Nephron (organoid): ENCODE data around the gene ORM1.
"Not testable (repeated sequence)": the region's sequence is repeated elsewhere in the genome, so short reads cannot be mapped to it uniquely, and the experiment has no call there.

ENCODE experiments used
- H3K27ac Mint-ChIP-seq, 3 experiments: 2 replicates each; pipeline ENCODE4 v1.8.0; 2020; ENCODE audit warnings: mixed read lengths in 3 of 3, mild to moderate bottlenecking in 2 of 3, moderate library complexity in 1 of 3
- H3K27me3 Mint-ChIP-seq: 2 replicates; pipeline ENCODE4 v1.8.0; 2021; ENCODE audit warnings: low read depth, mild to moderate bottlenecking, moderate library complexity, mixed read lengths
- H3K36me3 Mint-ChIP-seq: 2 replicates; pipeline ENCODE4 v1.8.0; 2020; ENCODE audit warnings: low read depth, mixed read lengths
- H3K4me1 Mint-ChIP-seq: 2 replicates; pipeline ENCODE4 v1.8.0; 2020; ENCODE audit warnings: mixed read lengths
- H3K4me3 Mint-ChIP-seq, 3 experiments: 2 replicates each; pipeline ENCODE4 v1.8.0; 2020; ENCODE audit warnings: mild to moderate bottlenecking in 3 of 3, mixed read lengths in 3 of 3, moderate library complexity in 2 of 3
- H3K9me3 Mint-ChIP-seq: 2 replicates; pipeline ENCODE4 v1.8.0; 2020; ENCODE audit warnings: mixed read lengths
- CTCF ChIP-seq, 3 experiments: fragments of 200-600 bp; sonication (generic); IDR thresholded peaks; one replicate each; pipeline ENCODE4 v1.5.0; 2021; ENCODE audit warnings: antibody characterized with exemption in 3 of 3; ENCODE audit not compliant: unreplicated experiment in 3 of 3

ORM1 gene

GRCh38 chr9:114317665-114318357 lies 5.1 kb upstream of the ORM1 start:
- no peak overlapping the region for H3K4me3 Mint-ChIP-seq
- no peaks in the 10 kb centered on the region for H3K27me3 Mint-ChIP-seq
- peaks cover 3% of the 10 kb centered on the region for H3K36me3 Mint-ChIP-seq
- H3K27ac Mint-ChIP-seq: no peak overlapping the region
- TF ChIP-seq CTCF (IDR thresholded peaks at IDR 0.05; ENCODE audit: unreplicated experiment in 3 of 3): no peak
- no peaks in the 10 kb centered on the region for H3K4me1 Mint-ChIP-seq
- no peaks in the 10 kb centered on the region for H3K9me3 Mint-ChIP-seq

- H3K27me3 Mint-ChIP-seq: no peaks in the 10 kb centered on the region
- H3K36me3 Mint-ChIP-seq: peaks cover 1% of the 10 kb centered on the region
- H3K4me3 Mint-ChIP-seq: no peak overlapping the region
- TF ChIP-seq CTCF (IDR thresholded peaks at IDR 0.05; ENCODE audit: unreplicated experiment in 3 of 3): no peak
- no peak overlapping the region for H3K27ac Mint-ChIP-seq
- no peaks in the 10 kb centered on the region for H3K9me3 Mint-ChIP-seq
- H3K4me1 Mint-ChIP-seq: no peaks in the 10 kb centered on the region
Observed at GRCh38 chr9:114318416-114318815, 4.5 kb upstream of the ORM1 start.

- Mint-ChIP-seq H3K27ac (no peak overlapping the region), H3K36me3 (no peaks in the 10 kb centered on the region), H3K9me3 (no peaks in the 10 kb centered on the region), H3K4me1 (no peaks in the 10 kb centered on the region), H3K4me3 (no peak overlapping the region), H3K27me3 (no peaks in the 10 kb centered on the region)
- TF ChIP-seq CTCF (IDR thresholded peaks at IDR 0.05; ENCODE audit: unreplicated experiment in 3 of 3): no peak
Observed at GRCh38 chr9:114319147-114319546, 3.8 kb upstream of the ORM1 start.

DNA sequence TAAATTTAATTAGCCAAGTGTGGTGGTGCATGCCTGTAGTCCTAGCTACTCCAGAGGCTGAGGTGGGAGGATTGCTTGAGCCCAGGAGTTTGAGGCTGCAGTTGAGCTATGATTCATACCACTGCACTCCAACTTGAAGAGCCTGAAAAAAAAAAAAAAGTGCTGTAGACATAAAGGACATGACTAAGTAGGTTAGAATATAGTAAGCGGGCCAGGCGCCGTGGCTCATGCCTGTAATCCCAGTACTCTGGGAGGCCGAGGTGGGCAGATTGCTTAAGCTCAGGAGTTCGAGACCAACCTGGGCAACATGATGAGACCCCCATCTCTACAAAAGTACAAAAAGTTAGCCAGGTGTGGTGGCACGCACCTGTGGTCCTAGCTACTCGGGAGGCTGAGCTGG lies 2.2 kb upstream of the ORM1 start:
- not testable (repeated sequence) for H3K27ac Mint-ChIP-seq, H3K4me3 Mint-ChIP-seq, H3K9me3 Mint-ChIP-seq, H3K27me3 Mint-ChIP-seq, H3K36me3 Mint-ChIP-seq, H3K4me1 Mint-ChIP-seq

- Mint-ChIP-seq H3K27me3 (no peaks in the 10 kb centered on the region), H3K9me3 (no peaks in the 10 kb centered on the region), H3K27ac (no peak overlapping the region), H3K4me3 (no peak overlapping the region), H3K4me1 (no peaks in the 10 kb centered on the region), H3K36me3 (no peaks in the 10 kb centered on the region)
- TF ChIP-seq CTCF (IDR thresholded peaks at IDR 0.05; ENCODE audit: unreplicated experiment in 3 of 3): no peak
Observed at GRCh38 chr9:114321759-114322158, 1.1 kb upstream of the ORM1 start.

DNA sequence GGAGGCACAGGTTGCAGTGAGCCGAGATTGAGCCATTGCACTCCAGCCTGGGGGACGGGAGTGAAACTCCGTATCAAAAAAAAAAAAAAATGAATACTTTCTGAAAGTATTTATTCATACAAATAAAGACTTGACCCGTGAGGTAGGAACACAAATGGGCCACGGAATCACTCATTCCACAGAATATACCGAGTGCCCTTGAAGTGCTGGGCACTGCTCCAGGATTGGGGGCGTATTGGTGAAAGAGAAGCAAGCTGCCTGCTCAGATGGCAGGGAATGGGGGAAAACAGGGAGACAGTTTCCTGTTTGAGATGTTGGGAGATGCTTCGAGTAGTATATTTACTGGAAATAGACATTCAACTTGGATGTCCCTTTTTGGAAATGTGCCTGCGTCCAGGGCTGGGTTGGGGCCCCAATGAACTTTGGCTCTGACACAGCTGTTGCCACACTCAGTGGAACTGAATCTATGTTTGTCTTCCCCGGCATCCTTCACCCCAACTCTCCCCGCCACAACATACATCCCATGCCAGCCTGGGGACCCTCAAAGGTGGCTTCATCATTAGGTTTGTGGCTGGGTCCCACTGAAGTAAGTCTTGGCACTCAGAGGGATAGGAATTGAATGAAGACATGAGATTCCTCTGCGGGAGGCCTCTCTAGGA lies 609 bp upstream of the ORM1 start:
- H3K36me3 Mint-ChIP-seq, H3K27ac Mint-ChIP-seq, H3K4me3 Mint-ChIP-seq, H3K4me1 Mint-ChIP-seq, H3K27me3 Mint-ChIP-seq, H3K9me3 Mint-ChIP-seq: not testable (repeated sequence)

DNA sequence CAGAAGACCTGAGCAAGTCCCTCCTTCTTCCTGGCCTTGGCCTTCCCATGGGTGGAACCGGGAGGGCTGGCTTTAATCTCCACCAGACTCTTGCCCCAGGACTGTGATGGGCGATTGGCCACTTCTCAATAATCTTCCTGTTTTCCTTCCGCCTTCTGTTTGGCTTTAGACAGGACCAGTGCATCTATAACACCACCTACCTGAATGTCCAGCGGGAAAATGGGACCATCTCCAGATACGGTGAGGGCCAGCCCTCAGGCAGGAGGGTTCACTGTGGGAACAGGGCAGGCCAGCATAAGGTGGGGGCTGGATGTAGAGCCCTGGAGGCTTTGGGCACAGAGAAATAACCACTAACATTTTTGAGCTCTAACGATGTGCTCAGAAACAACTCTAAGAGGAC lies 951 bp downstream of the ORM1 start:
- not testable (repeated sequence) for H3K27ac Mint-ChIP-seq, H3K9me3 Mint-ChIP-seq, H3K36me3 Mint-ChIP-seq, H3K4me3 Mint-ChIP-seq, H3K4me1 Mint-ChIP-seq, H3K27me3 Mint-ChIP-seq
